Caco-2 (cell line): ENCODE results near the gene LSP1. TPM values are rescaled to one million over a fixed set of nuclear protein-coding genes. Genes with fewer than 3 reads are reported as not detected.

Experiments
- BruUV-seq: library from RNA; stranded (reverse); fragments of 400-500 nt; replicated peaks from 2 replicates; lab custom pipeline; 2021; lab: Mats Ljungman, UMichigan
- CTCF ChIA-PET: fragments of 300-600 bp; sonication (Branson Sonifier 250); formaldehyde crosslinking; loops from one replicate; lab custom pipeline; 2022; ENCODE audit warnings: antibody characterized with exemption; lab: Charles Lee
- POLR2A ChIA-PET: fragments of 300-600 bp; sonication (Branson Sonifier 250); formaldehyde crosslinking; loops from one replicate; lab custom pipeline; 2022; ENCODE audit warnings: antibody characterized with exemption; lab: Charles Lee
- DNase-seq, 2 experiments: peaks; one replicate each; pipeline versions ENCODE4 v3.0.0 to v3.0.0-alpha.2; 2020 to 2022
- H3K27me3 ChIP-seq: replicated peaks from 2 replicates; pipeline ENCODE4 v1.6.0; 2011; ENCODE audit warnings: low read length; ENCODE audit not compliant: control insufficient read depth, insufficient read depth
- H3K36me3 ChIP-seq: 2 replicates; pipeline ENCODE4 v1.5.1; 2011; ENCODE audit warnings: low read length; ENCODE audit not compliant: control insufficient read depth, insufficient read depth
- H3K4me1 ChIP-seq: fragments of 250-450 bp; sonication (Bioruptor Pico); 2 replicates; pipeline ENCODE4 v1.5.1; 2020; ENCODE audit warnings: mild to moderate bottlenecking
- H3K4me3 ChIP-seq: 2 replicates; pipeline ENCODE4 v1.5.1; 2011; ENCODE audit warnings: low read depth, mild to moderate bottlenecking, control low read depth, low read length
- H3K9me3 ChIP-seq: fragments of 250-450 bp; sonication (Bioruptor Pico); 2 replicates; pipeline ENCODE4 v1.5.1; 2020; ENCODE audit warnings: mild to moderate bottlenecking, moderate library complexity
- H3K27ac Mint-ChIP-seq: one replicate; pipeline ENCODE4 v1.8.0; 2022; ENCODE audit warnings: mixed read lengths; ENCODE audit not compliant: unreplicated experiment
- H3K27me3 Mint-ChIP-seq: one replicate; pipeline ENCODE4 v1.8.0; 2022; ENCODE audit warnings: mixed read lengths; ENCODE audit not compliant: insufficient read depth, unreplicated experiment
- H3K36me3 Mint-ChIP-seq: one replicate; pipeline ENCODE4 v1.8.0; 2022; ENCODE audit warnings: mild to moderate bottlenecking, mixed read lengths; ENCODE audit not compliant: insufficient read depth, unreplicated experiment
- H3K4me1 Mint-ChIP-seq: one replicate; pipeline ENCODE4 v1.8.0; 2022; ENCODE audit warnings: low read depth, mixed read lengths; ENCODE audit not compliant: unreplicated experiment
- H3K4me3 Mint-ChIP-seq: one replicate; pipeline ENCODE4 v1.8.0; 2022; ENCODE audit warnings: mild to moderate bottlenecking, moderate library complexity, mixed read lengths; ENCODE audit not compliant: unreplicated experiment
- H3K9me3 Mint-ChIP-seq: one replicate; pipeline ENCODE4 v1.8.0; 2022; ENCODE audit warnings: mixed read lengths; ENCODE audit not compliant: unreplicated experiment
- CTCF ChIP-seq, 2 experiments: fragments of 200-600 bp in 1 of 2; IDR thresholded peaks; 1 replicate in 1 of 2; 2 replicates in 1 of 2; pipeline versions ENCODE4 v1.5.1 to v1.8.0; 2011 to 2022; ENCODE audit warnings: antibody characterized with exemption in 1 of 2, control low read depth in 1 of 2, inconsistent platforms in 1 of 2, low read depth in 1 of 2, low read length in 1 of 2, mild to moderate bottlenecking in 1 of 2, moderate library complexity in 1 of 2; ENCODE audit not compliant: insufficient read depth in 1 of 2, severe bottlenecking in 1 of 2, unreplicated experiment in 1 of 2
- intact Hi-C: fragments of 100-400 bp; cut with micrococcal nuclease; formaldehyde crosslinking; loops from one replicate; pipeline ENCODE4 v1.10.0; 2022; ENCODE audit not compliant: unreplicated experiment
- total RNA-seq: library from RNA; stranded (reverse); gene quantifications from 2 replicates; pipeline ENCODE4 v1.2.3, GENCODE V29; 2022

Gene LSP1
- total RNA-seq, 1 experiment from 2014 or later, result not detected

DNA sequence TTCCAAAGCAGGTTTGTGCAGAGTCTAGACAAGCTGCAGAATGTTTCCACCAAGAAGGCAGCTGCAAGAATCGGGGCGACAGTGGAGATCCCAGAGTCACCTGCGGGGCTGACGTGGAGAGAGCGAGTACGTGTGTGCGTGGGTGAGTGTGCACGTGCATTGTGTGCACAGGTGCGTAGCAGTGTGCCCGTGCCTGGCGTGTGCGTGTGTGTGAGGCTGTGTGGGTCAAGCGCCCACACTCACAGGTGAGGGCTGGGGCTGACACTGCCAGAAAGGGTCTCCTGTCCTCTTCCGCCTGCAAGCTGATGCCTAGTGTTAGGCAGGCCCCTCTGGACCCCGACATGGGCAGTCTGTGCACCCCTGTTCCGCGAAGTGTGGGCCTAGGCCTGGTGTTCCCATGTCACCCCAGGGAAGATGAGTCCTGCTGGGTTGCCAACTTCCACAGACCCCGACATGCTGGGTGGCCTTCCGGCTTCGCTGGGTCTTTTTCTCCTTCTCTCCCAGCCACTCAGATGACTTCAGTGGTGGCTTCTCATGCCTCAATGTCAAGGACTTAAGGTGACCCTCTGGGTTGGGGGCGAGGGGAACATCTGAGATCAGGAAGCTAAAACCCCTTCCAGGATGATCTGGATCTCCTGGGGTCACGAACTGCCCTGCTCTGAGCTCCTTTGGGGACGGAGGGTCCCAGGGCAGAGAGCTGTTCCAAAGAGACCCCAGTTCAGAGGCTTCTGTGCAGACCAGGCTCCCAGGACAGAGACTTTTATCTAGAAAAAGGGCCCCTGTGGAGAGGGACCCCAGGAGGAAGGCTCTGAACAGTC lies 28.5 kb upstream of the LSP1 start:
- no peak overlapping the region for H3K4me3 Mint-ChIP-seq
- ChIA-PET CTCF (interaction anchor here (0.6 to 2.2 kb wide), 20 partner anchors 9 to 1005 kb away, joined by 3 to 67 read pairs (median 6); partner anchors contain the start of genes CTSD, MRPL23 and SYT8), POLR2A (interaction anchor here (1.2 kb wide), 1 partner anchor 10 kb away, joined by 4 read pairs; no protein-coding TSS in a partner anchor)
- peaks cover 8% of the 10 kb centered on the region for H3K36me3 Mint-ChIP-seq
- H3K4me1 Mint-ChIP-seq, result peaks cover 46% of the 10 kb centered on the region
- intact Hi-C loops, result loop anchor here (1.0 to 5.0 kb wide), 3 partner anchors 58 to 130 kb away; no protein-coding TSS in a partner anchor
- BruUV-seq, result no TSS peak
- H3K27ac Mint-ChIP-seq, result peak overlapping the region; percentile 39
- Histone ChIP-seq H3K36me3 (no peaks in the 10 kb centered on the region), H3K9me3 (no peaks in the 10 kb centered on the region), H3K4me1 (peaks cover 55% of the 10 kb centered on the region), H3K4me3 (no peak overlapping the region), H3K27me3 (no peaks in the 10 kb centered on the region)
- DNase-seq, result peak in 1 of 2 experiments; percentile 33
- H3K27me3 Mint-ChIP-seq, result no peaks in the 10 kb centered on the region
- peaks cover 16% of the 10 kb centered on the region for H3K9me3 Mint-ChIP-seq
- TF ChIP-seq CTCF (IDR thresholded peaks at IDR 0.05; ENCODE audit: insufficient read depth in 1 of 2, low read depth in 1 of 2, low read length in 1 of 2, severe bottlenecking in 1 of 2, unreplicated experiment in 1 of 2), result no peak

- H3K9me3 Mint-ChIP-seq, result peaks cover 16% of the 10 kb centered on the region
- peaks cover 8% of the 10 kb centered on the region for H3K36me3 Mint-ChIP-seq
- intact Hi-C loops, result loop anchor here (1.0 to 5.0 kb wide), 3 partner anchors 57 to 131 kb away; no protein-coding TSS in a partner anchor
- Histone ChIP-seq H3K4me1 (peaks cover 56% of the 10 kb centered on the region), H3K4me3 (no peak overlapping the region), H3K36me3 (no peaks in the 10 kb centered on the region), H3K27me3 (no peaks in the 10 kb centered on the region), H3K9me3 (no peaks in the 10 kb centered on the region)
- H3K4me3 Mint-ChIP-seq, result no peak overlapping the region
- POLR2A ChIA-PET, result interaction anchor here (1.2 kb wide), 1 partner anchor 9 kb away, joined by 4 read pairs; no protein-coding TSS in a partner anchor
- TF ChIP-seq CTCF (IDR thresholded peaks at IDR 0.05; ENCODE audit: insufficient read depth in 1 of 2, low read depth in 1 of 2, low read length in 1 of 2, severe bottlenecking in 1 of 2, unreplicated experiment in 1 of 2), result peak; percentile 92 to 99
- peaks cover 39% of the 10 kb centered on the region for H3K4me1 Mint-ChIP-seq
- peak; percentile 96 to 97 for DNase-seq
- BruUV-seq, result no TSS peak
- H3K27ac Mint-ChIP-seq, result no peak overlapping the region
- CTCF ChIA-PET, result interaction anchor here (0.6 to 2.2 kb wide), 30 partner anchors 9 to 1004 kb away, joined by 3 to 67 read pairs (median 4); partner anchors contain the start of genes CTSD, MRPL23 and SYT8
- H3K27me3 Mint-ChIP-seq, result no peaks in the 10 kb centered on the region
Measured at GRCh38 chr11:1825039-1825740, 27.7 kb upstream of the LSP1 start.
